Astrocyte of the spinal cord (primary cell): ENCODE measurements around the gene TMEM151B.

Experiments
- DNase-seq: peaks from one replicate; pipeline ENCODE4 v3.0.0; 2011; ENCODE audit warnings: low read depth, low spot score
- H3K4me3 ChIP-seq: 2 replicates; pipeline ENCODE4 v1.5.1; 2011; ENCODE audit warnings: low read depth, mild to moderate bottlenecking, low read length, moderate library complexity
- in situ Hi-C: cut with HindIII; loops from 2 replicates; pipeline ENCODE4 v1.10.0; 2017; ENCODE audit warnings: low sequenced_read_pairs
- TF ChIP-seq, protein P1 (sequence below): IDR thresholded peaks from 2 replicates; pipeline ENCODE4 v1.5.1; 2012; ENCODE audit warnings: low read depth, mild to moderate bottlenecking, low read length, inconsistent platforms

Gene TMEM151B

GRCh38 chr6:44254191-44255104, 15.8 kb upstream of the TMEM151B start:
- no peak overlapping the region for H3K4me3 ChIP-seq
- no peak for DNase-seq
- in situ Hi-C loops = no loop called here

DNA sequence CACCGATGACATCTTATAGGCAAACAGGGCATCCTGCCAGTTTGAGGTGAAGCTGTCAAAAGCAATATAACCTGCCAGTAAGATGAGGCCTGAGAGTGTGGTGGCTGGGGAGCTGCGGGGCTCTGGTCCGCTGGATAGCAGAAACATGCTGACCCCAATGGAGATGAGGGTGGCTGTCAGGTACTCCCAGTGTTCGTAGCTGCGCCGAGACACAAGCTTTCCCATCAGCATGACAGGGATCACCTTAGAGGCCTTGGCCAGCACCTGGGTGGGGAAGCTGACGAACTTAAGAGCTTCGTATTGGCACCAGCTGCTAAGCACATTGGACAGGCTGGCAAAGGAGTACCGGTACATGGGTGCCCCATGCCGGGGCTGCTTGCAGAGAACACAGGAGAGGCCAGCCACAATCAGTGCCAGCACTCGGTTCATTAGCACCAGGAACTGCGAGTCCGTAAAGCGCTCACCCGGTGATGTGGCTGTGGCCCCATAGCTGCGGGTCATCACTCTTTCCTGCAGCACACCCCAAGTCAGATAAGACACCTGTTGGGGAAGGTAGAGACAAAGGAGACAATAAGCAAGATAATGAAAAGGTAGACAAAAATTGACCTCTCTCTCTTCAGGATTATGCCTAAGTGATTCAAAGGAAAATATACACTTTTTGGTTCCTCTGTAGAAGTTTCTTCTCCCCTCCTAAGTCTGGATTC, 15.0 kb upstream of the TMEM151B start:
- in situ Hi-C loops = no loop called here
- DNase-seq = no peak
- H3K4me3 ChIP-seq = no peak overlapping the region
- TF ChIP-seq, protein P1, sequence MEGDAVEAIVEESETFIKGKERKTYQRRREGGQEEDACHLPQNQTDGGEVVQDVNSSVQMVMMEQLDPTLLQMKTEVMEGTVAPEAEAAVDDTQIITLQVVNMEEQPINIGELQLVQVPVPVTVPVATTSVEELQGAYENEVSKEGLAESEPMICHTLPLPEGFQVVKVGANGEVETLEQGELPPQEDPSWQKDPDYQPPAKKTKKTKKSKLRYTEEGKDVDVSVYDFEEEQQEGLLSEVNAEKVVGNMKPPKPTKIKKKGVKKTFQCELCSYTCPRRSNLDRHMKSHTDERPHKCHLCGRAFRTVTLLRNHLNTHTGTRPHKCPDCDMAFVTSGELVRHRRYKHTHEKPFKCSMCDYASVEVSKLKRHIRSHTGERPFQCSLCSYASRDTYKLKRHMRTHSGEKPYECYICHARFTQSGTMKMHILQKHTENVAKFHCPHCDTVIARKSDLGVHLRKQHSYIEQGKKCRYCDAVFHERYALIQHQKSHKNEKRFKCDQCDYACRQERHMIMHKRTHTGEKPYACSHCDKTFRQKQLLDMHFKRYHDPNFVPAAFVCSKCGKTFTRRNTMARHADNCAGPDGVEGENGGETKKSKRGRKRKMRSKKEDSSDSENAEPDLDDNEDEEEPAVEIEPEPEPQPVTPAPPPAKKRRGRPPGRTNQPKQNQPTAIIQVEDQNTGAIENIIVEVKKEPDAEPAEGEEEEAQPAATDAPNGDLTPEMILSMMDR = no peak

More at GRCh38 chr6:44254191-44255104, 15.8 kb upstream of the TMEM151B start:
- TF ChIP-seq, protein P1 = no peak

GRCh38 chr6:44255871-44256774, 14.1 kb upstream of the TMEM151B start:
- peak overlapping the region; percentile 85 for H3K4me3 ChIP-seq
- in situ Hi-C loops = no loop called here
- DNase-seq = no peak
- TF ChIP-seq, protein P1 = no peak

GRCh38 chr6:44256775-44257024, 13.6 kb upstream of the TMEM151B start:
- in situ Hi-C loops = no loop called here
- TF ChIP-seq, protein P1 = no peak
- H3K4me3 ChIP-seq = peak overlapping the region; percentile 85
- DNase-seq = no peak

DNA sequence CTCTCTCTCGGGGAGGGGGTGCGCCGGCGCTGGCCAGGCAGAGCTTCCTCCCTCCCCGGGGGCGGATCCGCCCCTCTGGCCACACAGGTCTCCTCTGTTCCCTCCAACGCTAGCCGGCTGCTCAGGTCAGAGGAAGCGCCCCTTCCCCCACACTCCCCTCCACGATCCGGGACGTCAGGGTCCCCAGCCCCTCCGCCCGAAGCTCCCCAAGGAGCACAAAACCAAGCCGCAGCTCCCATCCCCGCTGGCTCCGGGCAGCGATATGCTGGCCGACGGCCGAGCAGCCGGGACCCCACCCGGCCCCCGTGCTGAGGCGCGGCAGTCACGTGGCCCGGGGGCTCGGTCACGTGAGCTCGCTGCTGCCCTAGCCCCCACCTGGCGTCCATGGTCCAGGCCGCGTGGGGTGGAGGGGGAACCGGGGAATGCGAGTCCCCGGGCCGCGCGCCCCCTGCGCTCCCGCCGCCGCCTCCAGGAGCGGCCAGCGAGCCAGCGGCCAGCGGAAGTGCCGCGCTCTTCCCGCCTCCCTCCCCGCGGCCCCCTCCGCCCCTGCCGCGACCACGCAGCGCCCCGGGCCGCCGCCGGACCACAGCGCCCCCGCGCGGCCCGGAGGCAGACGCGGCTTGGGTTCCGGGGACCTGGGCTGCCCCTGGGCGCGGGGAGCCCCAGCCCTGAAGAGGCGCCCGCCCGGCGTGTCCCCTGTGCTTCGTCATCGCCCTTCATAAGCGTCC, 13.1 kb upstream of the TMEM151B start, which contains the start of gene SLC35B2:
SLC35B2 (minus strand) TSS at position 504 of the 728 bp plus-strand sequence; CDS start at position 386, 118 bp downstream.
- DNase-seq = peak; percentile 76
- TF ChIP-seq, protein P1 = peak; percentile 52
- in situ Hi-C loops = no loop called here
- H3K4me3 ChIP-seq = peak within 1 kb of the TSS; percentile 85
